Daoy (cell line): ENCODE results near the gene PRPS1. TPM values are rescaled to one million over a fixed set of nuclear protein-coding genes. Genes with fewer than 3 reads are reported as not detected.
"Not testable (repeated sequence)": the region's sequence is repeated elsewhere in the genome, so short reads cannot be mapped to it uniquely, and the experiment has no call there.

ENCODE experiments used
- DNase-seq: peaks from one replicate; pipeline ENCODE4 v3.0.0-alpha.2; 2015; ENCODE audit warnings: low read depth
- total RNA-seq: library from RNA; depleted of rRNA; stranded (reverse); fragments of >200 nt; shearing (Covaris generic); gene quantifications from 2 replicates; pipeline ENCODE4 v1.2.3, GENCODE V29; 2014

The PRPS1 gene
- total RNA-seq, 1 experiment from 2014 or later, result 79.3 TPM

DNA sequence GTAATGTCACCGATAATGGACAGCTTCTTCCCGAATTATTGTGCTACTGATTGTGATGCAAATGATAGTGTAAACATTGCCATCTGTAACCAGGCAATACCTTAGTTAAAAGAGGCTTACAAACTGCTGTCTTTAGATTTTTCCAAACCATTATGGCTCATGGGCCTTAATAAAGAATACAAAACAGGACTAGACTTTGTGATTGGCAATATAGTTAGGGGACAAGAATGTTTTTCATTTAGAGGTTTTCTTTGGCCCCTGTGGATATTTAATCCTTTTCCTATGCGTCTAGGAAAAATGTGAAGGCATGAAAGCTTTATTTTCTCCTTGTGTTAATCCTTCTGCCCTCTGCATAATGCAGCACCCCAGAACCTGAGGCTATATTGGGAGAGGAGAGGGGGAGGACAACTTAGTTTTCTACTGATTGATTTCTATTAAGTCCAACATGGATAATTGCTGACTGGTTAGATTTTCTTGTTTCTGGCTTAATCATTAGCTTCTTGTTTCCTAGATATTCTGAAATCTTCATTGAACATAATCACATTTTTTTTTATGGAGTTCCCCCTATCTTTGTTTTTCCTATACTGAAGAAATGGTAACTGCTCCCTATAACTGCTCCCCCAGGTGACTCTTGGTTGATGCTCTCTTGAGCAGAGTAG, 1.9 kb downstream of the PRPS1 start:
- no peak for DNase-seq

DNA sequence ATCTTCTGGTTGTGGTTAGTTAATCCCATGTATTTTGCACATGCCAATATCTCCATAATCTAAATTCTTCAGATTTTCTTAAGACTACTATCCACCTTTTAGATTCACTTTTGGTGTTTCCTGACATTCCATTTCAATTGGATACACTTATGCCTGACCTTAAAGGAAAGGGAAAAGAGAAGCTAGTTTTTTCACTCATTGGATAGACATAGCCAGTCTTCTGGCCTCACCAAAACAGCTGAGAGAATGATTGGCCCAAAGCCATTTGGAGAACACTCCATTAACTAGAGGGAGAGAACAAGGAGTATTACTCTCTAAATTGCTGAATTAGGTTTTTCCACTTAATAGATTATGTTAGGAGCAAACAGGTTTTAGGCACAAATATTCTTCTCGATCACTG, 4.0 kb downstream of the PRPS1 start:
- no peak for DNase-seq

DNA sequence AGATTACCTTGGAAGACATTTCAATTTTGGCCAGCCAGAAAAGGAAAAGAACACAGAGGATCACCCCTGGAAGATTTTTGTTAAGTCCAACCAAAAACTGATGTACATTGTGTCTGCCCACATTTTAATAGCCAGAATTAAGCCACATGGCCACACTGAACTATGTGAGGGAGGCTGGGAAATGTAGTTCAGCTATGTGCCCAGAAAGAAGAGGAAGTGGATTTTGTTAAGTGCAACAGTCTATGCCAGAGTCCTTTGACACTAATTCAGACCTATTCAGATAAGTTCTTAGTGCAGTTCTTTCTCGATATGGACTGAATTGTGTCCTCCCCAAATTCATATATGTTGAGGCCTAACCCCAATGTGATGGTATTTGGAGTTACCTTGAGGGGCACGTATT, 18.4 kb downstream of the PRPS1 start:
- DNase-seq, result no peak

DNA sequence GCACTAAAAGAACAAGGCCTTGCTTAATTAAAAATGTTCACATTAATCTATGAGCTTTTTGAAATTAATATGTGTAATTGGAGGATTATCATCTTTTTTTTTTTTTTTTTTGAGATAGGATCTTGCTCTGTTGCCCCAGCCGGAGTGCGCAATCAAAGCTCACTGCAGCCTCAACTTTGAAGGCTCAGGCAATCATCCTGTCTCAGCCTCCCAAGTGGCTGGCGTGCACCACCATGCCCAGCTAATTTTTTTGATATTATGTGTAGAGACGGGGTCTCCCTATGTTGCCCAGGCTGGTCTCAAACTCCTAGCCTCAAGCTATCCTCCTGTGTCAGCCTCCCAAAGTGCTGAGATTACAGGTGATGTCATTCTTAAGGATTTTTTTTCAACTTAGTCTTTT, 20.0 kb downstream of the PRPS1 start:
- no peak for DNase-seq

DNA sequence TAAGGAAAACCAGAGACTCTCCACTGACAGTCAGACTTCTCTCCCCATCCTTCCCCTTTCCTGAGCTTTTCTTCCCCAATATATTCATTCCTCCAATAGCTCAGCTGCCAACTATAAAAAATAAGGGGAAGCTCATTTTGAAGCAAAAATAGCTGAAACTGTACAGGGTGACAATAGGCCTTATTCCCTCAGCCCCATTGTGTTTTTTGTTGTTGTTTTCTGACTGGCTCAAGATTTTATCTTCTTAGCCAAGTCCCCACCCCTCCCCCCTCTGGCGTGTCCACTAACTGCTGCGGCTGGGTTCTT, 26.2 kb downstream of the PRPS1 start:
- no peak for DNase-seq

DNA sequence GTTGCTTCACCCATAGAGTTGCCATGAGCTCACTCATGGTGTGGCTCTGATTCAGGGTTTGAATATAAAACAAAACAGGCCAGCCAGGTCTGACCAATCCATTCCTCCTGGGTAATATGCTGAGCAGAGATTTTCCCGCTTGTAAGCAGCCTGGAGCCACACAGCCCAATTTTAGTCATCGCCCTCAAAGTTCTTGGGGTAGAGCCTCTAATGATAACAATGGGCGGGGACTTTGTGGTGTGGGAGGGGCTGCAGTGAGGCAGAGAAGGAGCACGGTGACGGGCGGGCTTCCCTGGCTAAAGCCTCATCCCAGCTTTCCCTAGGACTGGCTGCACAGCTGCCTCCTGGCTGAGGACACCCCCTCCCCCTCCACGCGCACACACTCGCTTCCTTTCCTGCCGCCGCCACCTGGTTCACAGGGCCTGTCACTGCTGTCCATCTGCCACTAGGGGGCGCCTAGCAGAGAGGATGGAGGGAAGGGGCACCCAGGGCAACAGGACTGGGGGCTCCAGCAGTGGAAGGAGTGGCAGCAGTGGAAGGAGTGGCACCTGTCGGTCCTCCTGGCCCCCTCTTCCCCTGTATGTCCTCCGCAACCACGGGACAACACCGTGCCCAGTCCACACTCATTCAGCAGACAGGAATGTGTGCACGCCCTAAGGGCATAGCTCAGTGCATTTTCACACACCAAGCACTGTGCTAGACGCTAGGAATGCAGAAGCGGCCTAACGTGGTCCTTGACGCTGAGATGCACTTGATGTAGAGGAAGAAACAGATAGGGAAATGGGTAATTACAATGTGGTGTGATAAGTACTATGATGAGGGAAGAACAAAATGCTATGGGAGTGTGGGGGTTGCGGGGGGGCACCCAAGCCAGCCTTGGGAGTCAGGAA, 26.8 kb downstream of the PRPS1 start:
- DNase-seq, result peak; percentile 83

DNA sequence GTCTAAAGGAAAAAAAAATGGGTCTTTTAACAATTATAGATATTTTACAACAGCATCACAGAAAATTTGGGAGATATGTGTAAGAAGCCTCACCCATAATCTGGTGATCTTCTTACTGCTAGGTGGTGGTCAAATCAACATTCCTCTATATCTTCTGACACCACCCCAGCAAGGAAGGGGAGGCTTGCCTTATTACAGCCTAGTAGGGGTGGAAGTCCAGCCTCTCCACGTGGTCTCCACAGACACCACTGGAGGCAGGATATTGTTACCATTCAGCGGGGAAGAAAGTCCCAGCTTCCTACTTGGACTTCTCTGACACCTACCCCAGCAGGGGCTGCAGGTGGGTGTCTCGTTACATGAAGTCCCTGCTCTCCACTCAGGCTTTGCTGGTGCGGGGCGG, 28.7 kb downstream of the PRPS1 start:
- DNase-seq, result no peak

DNA sequence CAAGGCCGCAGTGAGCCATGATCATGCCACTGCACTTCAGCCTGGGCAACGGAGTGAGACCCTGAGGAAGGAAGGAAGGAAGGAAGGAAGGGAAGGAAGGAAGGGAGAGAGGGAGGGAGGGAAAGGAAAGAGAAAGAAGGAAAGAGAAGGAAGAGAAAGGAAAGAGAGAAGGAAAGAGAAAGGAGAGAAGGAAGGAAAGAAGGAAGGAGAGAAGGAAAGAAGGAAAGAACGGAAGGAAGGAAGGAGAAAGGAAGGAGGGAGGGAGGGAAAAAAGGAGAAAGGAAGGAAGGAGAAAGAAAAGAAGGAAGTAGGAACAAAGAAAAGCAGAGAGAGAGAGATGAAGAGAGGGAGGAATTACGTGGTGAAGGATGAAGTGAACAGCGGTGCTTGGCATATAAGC, 30.4 kb downstream of the PRPS1 start:
- DNase-seq, result no peak

DNA sequence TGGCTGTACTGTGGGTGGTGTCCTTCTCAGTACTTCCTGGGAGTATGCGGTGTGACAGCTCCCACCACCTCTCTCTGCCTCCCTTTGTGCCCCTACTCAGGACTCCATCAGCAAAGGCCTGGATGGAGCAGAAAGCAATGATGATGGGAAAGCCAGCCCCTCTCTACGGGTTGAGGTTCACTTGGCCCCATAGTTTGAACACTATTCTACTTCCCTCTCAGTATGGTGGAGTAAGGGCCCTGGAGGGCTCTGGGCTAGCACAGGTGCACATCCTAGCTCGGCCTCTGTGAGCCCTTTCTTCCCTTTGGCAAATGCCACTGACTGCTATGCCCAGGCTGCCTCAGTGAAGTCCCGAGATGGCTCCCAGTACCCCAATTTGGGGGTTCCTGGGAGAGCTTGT, 31.0 kb downstream of the PRPS1 start:
- DNase-seq, result no peak

DNA sequence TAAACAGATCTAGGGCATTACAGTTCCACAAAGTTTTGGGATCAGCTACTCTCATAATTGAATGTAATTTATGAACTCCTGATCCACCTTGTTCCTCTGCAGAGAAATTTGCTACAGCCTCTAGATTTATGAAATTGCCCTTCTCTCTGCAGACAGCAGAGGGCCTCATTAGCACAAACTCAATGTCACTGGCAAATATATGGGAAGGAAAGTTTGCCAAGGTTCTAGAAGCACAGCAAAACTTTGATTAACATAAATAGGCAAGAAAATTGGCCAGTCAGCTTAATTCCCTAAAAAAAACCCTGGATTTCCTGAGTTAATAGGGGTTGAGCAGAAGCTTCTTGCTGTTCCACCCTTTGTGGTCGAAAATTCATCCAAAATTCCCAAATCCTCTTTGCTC, 31.5 kb downstream of the PRPS1 start:
- no peak for DNase-seq

DNA sequence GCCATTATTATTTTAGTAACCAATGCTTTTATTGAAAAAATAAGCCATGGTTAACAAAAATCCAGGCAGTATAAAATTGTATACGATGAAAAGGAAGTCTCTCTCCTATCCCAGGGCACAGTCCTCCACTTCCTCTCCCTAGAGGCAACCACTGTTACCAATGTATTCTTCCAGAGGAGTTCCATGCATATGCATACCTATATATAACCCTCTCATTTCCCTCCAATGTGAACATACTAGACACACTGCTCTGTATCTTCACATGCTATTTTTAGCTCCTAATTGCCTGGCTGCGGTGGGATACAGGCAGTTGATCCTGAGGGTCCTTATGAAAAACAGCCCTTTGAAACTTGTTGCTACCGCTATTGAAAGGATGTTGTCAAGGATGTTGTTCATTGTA, 33.8 kb downstream of the PRPS1 start:
- no peak for DNase-seq

DNA sequence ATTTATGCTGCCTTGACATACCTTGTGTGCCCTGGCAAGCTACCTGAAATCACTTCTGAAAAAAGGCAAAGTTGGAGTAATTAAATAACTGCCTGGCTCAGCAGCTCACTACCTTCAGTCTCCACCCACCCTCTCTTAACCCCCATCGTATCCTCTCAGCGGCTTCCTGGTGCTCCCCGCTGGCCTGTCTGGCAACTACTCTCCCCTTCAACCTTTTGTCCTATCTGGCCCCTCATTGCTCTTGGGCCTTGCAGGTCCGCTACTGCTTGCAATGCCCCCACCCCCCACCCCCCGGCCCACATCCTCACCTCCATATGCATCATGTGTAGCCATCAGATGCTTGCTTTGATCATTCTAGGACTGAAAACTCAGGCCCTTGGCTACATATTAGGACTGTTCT, 34.5 kb downstream of the PRPS1 start:
- DNase-seq, result no peak

DNA sequence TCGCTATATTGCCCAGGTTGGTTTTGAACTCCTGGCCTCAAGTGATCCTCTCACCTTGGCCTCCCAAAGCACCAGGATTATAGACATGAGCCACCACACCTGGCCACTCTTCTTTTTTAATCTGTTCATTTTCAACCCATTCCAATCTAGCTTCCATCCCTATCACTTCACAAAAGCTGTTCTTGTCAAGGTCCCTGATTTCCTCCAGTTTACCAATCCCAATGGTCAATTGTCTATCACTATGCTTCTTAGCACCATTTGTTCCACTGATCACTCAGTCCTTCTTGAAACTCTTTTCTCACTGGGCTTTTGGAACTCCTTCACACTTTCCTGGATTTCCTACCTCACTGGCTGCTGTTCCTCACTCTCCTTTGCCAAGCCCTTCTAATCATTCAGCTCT, 38.6 kb downstream of the PRPS1 start:
- DNase-seq, result no peak

DNA sequence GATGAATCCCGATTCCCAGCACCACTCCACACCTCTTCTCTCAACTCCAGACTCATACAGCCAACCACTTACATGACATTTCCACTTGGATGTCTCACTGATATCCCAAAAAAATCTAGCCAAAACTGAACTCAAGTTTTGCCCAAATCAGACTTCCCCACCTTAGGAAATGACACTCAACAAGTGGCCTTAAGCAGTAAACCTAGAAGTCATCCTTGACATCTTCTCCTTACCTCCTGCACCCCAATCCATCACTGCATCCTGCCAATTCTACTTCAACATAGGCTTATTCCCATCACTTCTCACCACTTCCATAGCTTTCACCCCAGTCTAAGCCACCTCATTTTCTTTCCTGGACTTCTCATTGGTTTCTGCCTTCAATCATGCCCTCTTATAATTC, 39.1 kb downstream of the PRPS1 start:
- DNase-seq, result no peak

DNA sequence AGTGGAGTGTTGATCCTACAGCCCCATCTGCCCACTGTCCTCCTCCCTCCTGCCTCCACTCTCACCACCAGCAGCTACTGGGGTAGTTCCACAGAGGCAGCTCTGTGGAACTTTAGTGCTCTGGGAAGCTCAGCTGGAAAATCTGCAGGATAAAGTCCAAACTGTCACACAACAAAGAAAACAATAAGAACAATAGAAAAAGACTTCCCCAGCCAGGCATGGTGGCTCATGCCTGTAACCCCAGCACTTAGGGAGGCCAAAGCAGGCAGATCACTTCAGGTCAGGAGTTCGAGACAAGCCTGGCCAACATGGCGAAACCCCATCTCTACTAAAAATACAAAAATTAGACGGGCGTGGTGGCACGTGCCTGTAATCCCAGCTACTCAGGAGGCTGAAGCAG, 40.4 kb downstream of the PRPS1 start:
- not testable (repeated sequence) for DNase-seq

DNA sequence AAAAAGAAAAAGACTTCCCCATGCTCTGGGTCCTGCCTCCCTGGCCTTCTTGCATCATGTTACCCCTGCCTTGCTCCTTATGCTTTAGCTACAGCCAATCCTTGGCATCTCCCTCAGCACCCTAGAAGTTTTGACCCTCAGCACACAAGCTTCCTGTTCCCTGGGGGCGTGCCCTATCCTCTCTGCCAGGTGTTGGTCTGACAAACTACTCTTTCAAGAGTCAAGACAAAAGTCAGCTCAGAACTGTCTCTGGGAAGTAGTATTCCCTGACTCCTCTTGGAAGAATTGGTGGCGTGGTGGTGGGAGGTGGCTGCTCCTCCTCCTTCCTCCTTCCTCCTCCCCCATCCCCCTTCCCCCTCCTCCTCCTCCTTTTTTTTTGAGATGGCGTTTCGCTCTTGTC, 41.0 kb downstream of the PRPS1 start:
- DNase-seq, result no peak

DNA sequence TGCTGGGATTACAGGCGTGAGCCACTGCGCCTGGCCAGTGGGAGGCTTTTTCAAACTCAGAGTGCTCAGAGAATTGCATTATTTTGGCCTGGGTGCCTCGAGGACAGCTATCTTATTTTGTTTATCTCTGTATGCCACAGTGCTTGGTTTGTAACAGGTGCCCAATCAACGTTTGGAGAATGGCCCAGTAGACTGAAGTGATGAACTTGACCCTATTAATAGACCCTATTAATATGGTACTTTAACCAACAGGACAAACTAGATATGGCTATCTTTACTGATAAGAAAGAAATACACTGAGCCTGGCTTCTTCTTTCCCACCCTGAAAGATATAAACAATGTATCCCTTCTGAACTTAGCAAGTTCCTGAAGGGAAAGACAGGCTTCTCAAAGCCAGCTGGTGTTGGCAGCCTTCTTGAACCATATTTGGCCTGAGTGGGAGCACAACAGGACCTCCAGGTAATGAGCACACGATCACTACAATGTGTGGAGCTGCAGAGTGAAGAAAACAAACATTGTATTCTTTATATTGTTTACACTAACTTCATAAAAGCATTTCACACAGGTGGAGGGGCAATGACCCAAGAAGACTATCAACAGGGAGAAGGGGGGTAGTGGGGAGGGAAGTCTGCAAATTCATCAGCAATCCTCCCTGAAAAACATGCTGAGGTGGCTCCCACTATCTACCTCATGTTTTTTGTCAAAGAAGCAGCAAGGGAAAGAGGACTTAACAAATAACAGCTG, 41.7 kb downstream of the PRPS1 start:
- DNase-seq, result no peak

DNA sequence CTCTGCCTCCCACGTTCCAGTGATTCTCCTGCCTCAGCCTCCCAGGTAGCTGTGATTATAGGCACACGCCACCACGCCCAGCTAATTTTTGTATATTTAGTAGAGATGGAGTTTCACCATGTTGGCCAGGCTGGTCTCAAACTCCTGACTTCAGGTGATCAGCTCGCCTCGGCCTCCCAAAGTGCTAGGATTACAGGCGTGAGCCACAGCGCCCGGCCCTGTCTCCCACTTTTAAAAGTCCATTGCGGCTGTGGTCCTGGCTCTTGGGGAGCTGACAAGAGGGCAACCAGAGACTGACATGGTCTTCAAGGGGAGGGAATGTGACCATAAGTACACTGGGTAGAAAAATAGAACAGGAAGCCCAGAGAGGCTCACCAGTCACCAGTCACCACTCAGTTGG, 42.9 kb downstream of the PRPS1 start:
- DNase-seq, result not testable (repeated sequence)

DNA sequence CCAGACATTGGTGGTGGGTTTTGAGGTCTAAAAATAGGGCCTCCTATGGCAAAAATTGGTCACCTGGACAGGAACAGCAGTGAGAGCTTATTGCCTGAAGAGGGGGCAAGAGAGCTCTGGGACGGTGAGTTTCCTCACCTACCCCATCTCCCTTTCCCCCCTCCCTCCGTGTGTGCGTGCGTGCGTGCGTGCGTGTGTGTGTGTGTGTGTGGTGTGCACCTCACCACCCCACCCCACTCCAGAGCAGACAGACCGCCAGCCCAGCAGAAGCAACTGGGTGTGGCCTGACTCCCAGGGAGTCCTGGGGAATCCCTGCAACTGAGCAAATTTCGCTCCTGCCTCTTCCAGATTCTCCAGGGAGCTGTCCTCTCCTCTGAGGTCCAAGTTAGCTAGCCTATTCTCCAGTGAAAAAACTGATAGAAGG, 44.7 kb downstream of the PRPS1 start:
- DNase-seq, result peak; percentile 76

DNA sequence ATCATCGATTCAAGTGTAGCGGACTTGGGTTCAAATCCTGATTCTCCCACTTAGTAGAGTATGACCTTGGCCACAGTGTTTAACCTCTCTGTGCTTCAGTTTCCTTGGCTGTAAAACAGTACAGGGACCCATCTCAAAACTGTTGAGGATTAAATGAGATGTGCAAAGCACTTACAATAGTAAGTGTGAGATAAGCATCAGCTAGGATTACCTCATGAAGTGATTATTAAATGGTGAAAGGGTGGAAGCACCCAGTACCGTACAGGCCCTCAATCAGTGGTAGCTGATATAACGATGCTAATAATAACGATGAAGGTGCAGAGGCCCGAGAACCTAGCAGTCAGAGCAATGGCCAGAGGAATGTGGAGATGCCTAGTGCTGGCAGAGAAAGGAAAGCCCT, 45.1 kb downstream of the PRPS1 start:
- no peak for DNase-seq

DNA sequence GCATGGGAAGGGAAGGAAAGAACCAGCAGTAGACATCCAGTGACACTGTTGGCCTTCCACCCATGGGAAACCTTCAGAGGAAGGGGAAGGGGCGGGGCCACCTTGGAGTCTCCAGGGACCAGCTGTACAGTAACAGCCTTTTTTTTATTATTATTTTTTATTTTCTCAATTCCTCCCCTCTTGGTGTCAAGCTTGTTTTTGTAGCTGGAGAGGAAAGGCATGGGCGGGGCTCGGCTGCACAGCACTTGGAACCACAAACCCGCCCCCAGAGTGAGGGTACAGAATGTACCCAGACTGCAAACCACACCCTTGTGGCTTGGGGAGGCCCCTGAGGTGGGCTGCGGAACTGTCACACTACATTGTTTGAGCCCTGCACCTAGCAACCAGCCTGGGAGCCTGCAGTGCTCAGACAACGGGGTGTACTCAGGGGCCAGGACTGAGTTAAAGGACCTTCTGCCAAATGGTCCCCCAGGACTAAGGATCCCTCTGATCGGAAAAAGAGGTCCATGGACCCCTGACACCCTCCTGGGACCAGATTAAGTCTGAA, 45.7 kb downstream of the PRPS1 start:
- DNase-seq, result peak; percentile 64
